WERI-Rb-1 (cell line): ENCODE results near the gene TIMM8A.

Experiments
- DNase-seq: peaks from one replicate; pipeline ENCODE4 v3.0.0-alpha.2; 2020
- H3K27ac ChIP-seq: fragments of 250-450 bp; sonication (Bioruptor Pico); 2 replicates; pipeline ENCODE4 v1.5.1; 2020; ENCODE audit warnings: mild to moderate bottlenecking, moderate library complexity
- H3K27me3 ChIP-seq: fragments of 250-450 bp; sonication (Bioruptor Pico); 2 replicates; pipeline ENCODE4 v1.5.1; 2021; ENCODE audit warnings: mild to moderate bottlenecking, low read depth, moderate library complexity; ENCODE audit not compliant: insufficient read depth, severe bottlenecking
- H3K36me3 ChIP-seq: fragments of 250-450 bp; sonication (Bioruptor Pico); 2 replicates; pipeline ENCODE4 v1.5.1; 2020; ENCODE audit warnings: mild to moderate bottlenecking, moderate library complexity
- H3K4me3 ChIP-seq: 2 replicates; pipeline ENCODE4 v1.5.1; 2011; ENCODE audit warnings: low read depth, mild to moderate bottlenecking, control low read depth, low read length
- H3K9me3 ChIP-seq: fragments of 250-450 bp; sonication (Bioruptor Pico); 2 replicates; pipeline ENCODE4 v1.5.1; 2021; ENCODE audit warnings: mild to moderate bottlenecking, moderate library complexity; ENCODE audit not compliant: severe bottlenecking
- CTCF ChIP-seq: IDR thresholded peaks from 2 replicates; pipeline ENCODE4 v1.5.1; 2011; ENCODE audit warnings: low read depth, mild to moderate bottlenecking, control low read depth, inconsistent platforms, low read length

TIMM8A gene

GRCh38 chrX:101385026-101385684 is 36.6 kb upstream of the TIMM8A start:
- H3K36me3 ChIP-seq = no peaks in the 10 kb centered on the region
- no peak overlapping the region for H3K4me3 ChIP-seq
- H3K27me3 ChIP-seq = peaks cover 14% of the 10 kb centered on the region
- TF ChIP-seq CTCF = no peak
- no peak for DNase-seq
- no peak overlapping the region for H3K27ac ChIP-seq
- no peaks in the 10 kb centered on the region for H3K9me3 ChIP-seq

GRCh38 chrX:101383679-101384205 is 35.2 kb upstream of the TIMM8A start:
- H3K4me3 ChIP-seq = no peak overlapping the region
- no peaks in the 10 kb centered on the region for H3K36me3 ChIP-seq
- TF ChIP-seq CTCF = no peak
- DNase-seq = no peak
- H3K9me3 ChIP-seq = no peaks in the 10 kb centered on the region
- H3K27ac ChIP-seq = no peak overlapping the region
- peaks cover 14% of the 10 kb centered on the region for H3K27me3 ChIP-seq

- H3K4me3 ChIP-seq = no peak overlapping the region
- no peaks in the 10 kb centered on the region for H3K9me3 ChIP-seq
- no peak for DNase-seq
- no peak for TF ChIP-seq CTCF
- H3K27me3 ChIP-seq = peaks cover 13% of the 10 kb centered on the region
- no peaks in the 10 kb centered on the region for H3K36me3 ChIP-seq
- no peak overlapping the region for H3K27ac ChIP-seq
Measured at GRCh38 chrX:101377547-101377946, 29.0 kb upstream of the TIMM8A start.

GRCh38 chrX:101370888-101371504 is 22.5 kb upstream of the TIMM8A start:
- no peaks in the 10 kb centered on the region for H3K36me3 ChIP-seq
- no peak overlapping the region for H3K4me3 ChIP-seq
- no peaks in the 10 kb centered on the region for H3K9me3 ChIP-seq
- DNase-seq = no peak
- no peak overlapping the region for H3K27ac ChIP-seq
- peaks cover 29% of the 10 kb centered on the region for H3K27me3 ChIP-seq
- no peak for TF ChIP-seq CTCF

GRCh38 chrX:101369687-101370086 is 21.1 kb upstream of the TIMM8A start:
- Histone ChIP-seq H3K27ac (no peak overlapping the region), H3K9me3 (no peaks in the 10 kb centered on the region), H3K27me3 (peaks cover 29% of the 10 kb centered on the region), H3K36me3 (no peaks in the 10 kb centered on the region), H3K4me3 (no peak overlapping the region)
- no peak for TF ChIP-seq CTCF
- no peak for DNase-seq
